GM18861 (cell line): ENCODE measurements around the gene IL1A.

ENCODE experiments used
- ATAC-seq: cut with Tn5 transposase; IDR thresholded peaks from one replicate; pipeline ENCODE4 v1.9.1; 2021; ENCODE audit not compliant: unreplicated experiment

IL1A gene

GRCh38 chr2:112793449-112793978, 9.2 kb upstream of the IL1A start:
- ATAC-seq = no peak

- no peak for ATAC-seq
Observed at GRCh38 chr2:112792419-112792818, 8.1 kb upstream of the IL1A start.

GRCh38 chr2:112791693-112792230, 7.5 kb upstream of the IL1A start:
- ATAC-seq = no peak

- ATAC-seq = no peak
Observed at GRCh38 chr2:112791019-112791418, 6.7 kb upstream of the IL1A start.

GRCh38 chr2:112790305-112790704, 6.0 kb upstream of the IL1A start:
- ATAC-seq = no peak

- ATAC-seq = no peak
Observed at GRCh38 chr2:112789186-112789585, 4.9 kb upstream of the IL1A start.

GRCh38 chr2:112788653-112789052, 4.4 kb upstream of the IL1A start:
- no peak for ATAC-seq

- ATAC-seq = no peak
Observed at GRCh38 chr2:112787729-112788393, 3.6 kb upstream of the IL1A start.

- ATAC-seq = no peak
Observed at GRCh38 chr2:112787294-112787693, 3.0 kb upstream of the IL1A start.

GRCh38 chr2:112783187-112783714, 1.0 kb downstream of the IL1A start:
- peak; percentile 7 for ATAC-seq

- ATAC-seq = peak; percentile 72
Observed at GRCh38 chr2:112782234-112782799, 2.0 kb downstream of the IL1A start.

GRCh38 chr2:112779598-112779997, 4.7 kb downstream of the IL1A start:
- no peak for ATAC-seq

- no peak for ATAC-seq
Observed at GRCh38 chr2:112777036-112777435, 7.3 kb downstream of the IL1A start.

GRCh38 chr2:112776113-112776512, 8.2 kb downstream of the IL1A start:
- no peak for ATAC-seq

GRCh38 chr2:112774536-112775285, 9.6 kb downstream of the IL1A start:
- no peak for ATAC-seq

GRCh38 chr2:112773556-112773955, 10.7 kb downstream of the IL1A start:
- no peak for ATAC-seq

GRCh38 chr2:112772911-112773475, 11.3 kb downstream of the IL1A start:
- no peak for ATAC-seq

- peak; percentile 43 for ATAC-seq
Observed at GRCh38 chr2:112772322-112772721, 12.0 kb downstream of the IL1A start.

GRCh38 chr2:112768432-112768831, 15.9 kb downstream of the IL1A start:
- no peak for ATAC-seq

GRCh38 chr2:112767693-112768330, 16.5 kb downstream of the IL1A start:
- no peak for ATAC-seq

GRCh38 chr2:112765251-112765650, 19.0 kb downstream of the IL1A start:
- ATAC-seq = no peak
